HEK293 (cell line): Measurements from ENCODE around the gene MPO.
A peak's percentile ranks its signal among the peaks of the same experiment; 100 is the strongest.

ENCODE experiments used
- IKZF3 ChIP-seq: fragments of 450-650 bp; IDR thresholded peaks from 2 replicates; pipeline ENCODE4 v1.5.0; 2018; ENCODE audit warnings: missing biosample characterization, mild to moderate bottlenecking, missing genetic modification characterization, moderate library complexity
- KLF16 ChIP-seq: fragments of 450-650 bp; formaldehyde crosslinking; IDR thresholded peaks from 2 replicates; pipeline ENCODE4 v1.5.1; 2017; ENCODE audit warnings: missing biosample characterization, missing genetic modification characterization
- SALL2 ChIP-seq: fragments of 450-650 bp; formaldehyde crosslinking; IDR thresholded peaks from 2 replicates; pipeline ENCODE4 v1.5.0; 2017; ENCODE audit warnings: missing biosample characterization, mild to moderate bottlenecking, missing genetic modification characterization, borderline replicate concordance
- SP7 ChIP-seq: fragments of 450-650 bp; formaldehyde crosslinking; IDR thresholded peaks from 2 replicates; pipeline ENCODE4 v1.5.1; 2016; ENCODE audit warnings: missing biosample characterization, missing genetic modification characterization
- TRIM28 ChIP-seq: IDR thresholded peaks from 2 replicates; pipeline ENCODE4 v1.6.1; 2011; ENCODE audit warnings: low read length, control low read depth, borderline replicate concordance
- ZBTB11 ChIP-seq: fragments of 450-650 bp; formaldehyde crosslinking; conservative IDR thresholded peaks from 2 replicates; pipeline ENCODE4 v1.5.1; 2016; ENCODE audit warnings: low read depth, missing biosample characterization, missing genetic modification characterization
- ZNF114 ChIP-seq: fragments of 450-650 bp; formaldehyde crosslinking; IDR thresholded peaks from 2 replicates; pipeline ENCODE4 v1.5.0; 2017; ENCODE audit warnings: missing biosample characterization, missing genetic modification characterization
- ZNF138 ChIP-seq: fragments of 450-650 bp; formaldehyde crosslinking; IDR thresholded peaks from 2 replicates; pipeline ENCODE4 v1.5.1; 2016; ENCODE audit warnings: missing biosample characterization, missing genetic modification characterization, borderline replicate concordance
- ZNF148 ChIP-seq: fragments of 450-650 bp; formaldehyde crosslinking; IDR thresholded peaks from 2 replicates; pipeline ENCODE4 v1.5.0; 2017; ENCODE audit warnings: missing biosample characterization, missing genetic modification characterization, borderline replicate concordance
- ZNF157 ChIP-seq: fragments of 450-650 bp; formaldehyde crosslinking; IDR thresholded peaks from 2 replicates; pipeline ENCODE4 v1.5.1; 2016; ENCODE audit warnings: missing biosample characterization, missing genetic modification characterization
- ZNF23 ChIP-seq: fragments of 450-650 bp; formaldehyde crosslinking; IDR thresholded peaks from 2 replicates; pipeline ENCODE4 v1.5.1; 2016; ENCODE audit warnings: missing biosample characterization, missing genetic modification characterization, borderline replicate concordance
- ZNF26 ChIP-seq: fragments of 450-650 bp; formaldehyde crosslinking; IDR thresholded peaks from 2 replicates; pipeline ENCODE4 v1.5.1; 2016; ENCODE audit warnings: missing biosample characterization, missing genetic modification characterization
- ZNF280C ChIP-seq: fragments of 450-650 bp; formaldehyde crosslinking; IDR thresholded peaks from 2 replicates; pipeline ENCODE4 v1.5.1; 2016; ENCODE audit warnings: missing biosample characterization, missing genetic modification characterization
- ZNF302 ChIP-seq: fragments of 450-650 bp; formaldehyde crosslinking; IDR thresholded peaks from 2 replicates; pipeline ENCODE4 v1.5.1; 2016; ENCODE audit warnings: missing biosample characterization, missing genetic modification characterization, low read depth
- ZNF416 ChIP-seq: fragments of 450-650 bp; formaldehyde crosslinking; IDR thresholded peaks from 2 replicates; pipeline ENCODE4 v1.5.1; 2016; ENCODE audit warnings: missing biosample characterization, missing genetic modification characterization
- ZNF514 ChIP-seq: fragments of 450-650 bp; formaldehyde crosslinking; IDR thresholded peaks from 2 replicates; pipeline ENCODE4 v1.5.1; 2016; ENCODE audit warnings: missing biosample characterization, missing genetic modification characterization
- ZNF610 ChIP-seq: fragments of 450-650 bp; formaldehyde crosslinking; IDR thresholded peaks from 2 replicates; pipeline ENCODE4 v1.5.1; 2016; ENCODE audit warnings: missing biosample characterization, missing genetic modification characterization, borderline replicate concordance
- ZNF654 ChIP-seq: fragments of 450-650 bp; formaldehyde crosslinking; IDR thresholded peaks from 2 replicates; pipeline ENCODE4 v1.5.1; 2016; ENCODE audit warnings: low read depth, missing biosample characterization, missing genetic modification characterization
- ZNF707 ChIP-seq: fragments of 450-650 bp; formaldehyde crosslinking; IDR thresholded peaks from 2 replicates; pipeline ENCODE4 v1.5.1; 2016; ENCODE audit warnings: missing biosample characterization, missing genetic modification characterization
- ZNF830 ChIP-seq: fragments of 450-650 bp; IDR thresholded peaks from 2 replicates; pipeline ENCODE4 v1.5.0; 2018; ENCODE audit warnings: missing biosample characterization, missing genetic modification characterization, low read depth, mild to moderate bottlenecking, moderate library complexity
- ZSCAN18 ChIP-seq: fragments of 450-650 bp; formaldehyde crosslinking; IDR thresholded peaks from 2 replicates; pipeline ENCODE4 v1.5.1; 2016; ENCODE audit warnings: missing biosample characterization, missing genetic modification characterization
- TF ChIP-seq, protein P1 (sequence below): fragments of 450-650 bp; formaldehyde crosslinking; IDR thresholded peaks from 2 replicates; pipeline ENCODE4 v1.5.1; 2016; ENCODE audit warnings: missing biosample characterization, missing genetic modification characterization
- TF ChIP-seq, protein P2 (sequence below): fragments of 450-650 bp; formaldehyde crosslinking; IDR thresholded peaks from 2 replicates; pipeline ENCODE4 v1.5.1; 2017; ENCODE audit warnings: missing biosample characterization, missing genetic modification characterization

MPO gene

GRCh38 chr17:58313815-58314705, 33.3 kb upstream of the MPO start (continued):
- TF ChIP-seq ZNF610 (tag by site-specific recombination), result no peak
- TF ChIP-seq ZNF514, result no peak
- no peak for TF ChIP-seq ZNF23 (tag by site-specific recombination)
- no peak for TF ChIP-seq ZNF707 (tag by site-specific recombination)
- TF ChIP-seq, protein P1, sequence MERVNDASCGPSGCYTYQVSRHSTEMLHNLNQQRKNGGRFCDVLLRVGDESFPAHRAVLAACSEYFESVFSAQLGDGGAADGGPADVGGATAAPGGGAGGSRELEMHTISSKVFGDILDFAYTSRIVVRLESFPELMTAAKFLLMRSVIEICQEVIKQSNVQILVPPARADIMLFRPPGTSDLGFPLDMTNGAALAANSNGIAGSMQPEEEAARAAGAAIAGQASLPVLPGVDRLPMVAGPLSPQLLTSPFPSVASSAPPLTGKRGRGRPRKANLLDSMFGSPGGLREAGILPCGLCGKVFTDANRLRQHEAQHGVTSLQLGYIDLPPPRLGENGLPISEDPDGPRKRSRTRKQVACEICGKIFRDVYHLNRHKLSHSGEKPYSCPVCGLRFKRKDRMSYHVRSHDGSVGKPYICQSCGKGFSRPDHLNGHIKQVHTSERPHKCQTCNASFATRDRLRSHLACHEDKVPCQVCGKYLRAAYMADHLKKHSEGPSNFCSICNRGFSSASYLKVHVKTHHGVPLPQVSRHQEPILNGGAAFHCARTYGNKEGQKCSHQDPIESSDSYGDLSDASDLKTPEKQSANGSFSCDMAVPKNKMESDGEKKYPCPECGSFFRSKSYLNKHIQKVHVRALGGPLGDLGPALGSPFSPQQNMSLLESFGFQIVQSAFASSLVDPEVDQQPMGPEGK (tag by site-specific recombination), result peak; percentile 60; the same call in 1 of the 2 replicates
- TF ChIP-seq KLF16 (tag by site-specific recombination), result no peak
- no peak for TF ChIP-seq ZNF830 (tag by site-specific recombination)
- no peak for TF ChIP-seq ZNF157 (tag by site-specific recombination)
- no peak for TF ChIP-seq ZNF26
- no peak for TF ChIP-seq ZNF138 (tag by site-specific recombination)
- no peak for TF ChIP-seq ZNF302 (tag by site-specific recombination)
- TF ChIP-seq ZNF654 (tag by site-specific recombination), result no peak
- no peak for TF ChIP-seq ZNF148 (tag by site-specific recombination)
- TF ChIP-seq ZNF280C, result no peak
- no peak for TF ChIP-seq ZSCAN18 (tag by site-specific recombination)
- TF ChIP-seq IKZF3 (tag by site-specific recombination), result no peak
- no peak for TF ChIP-seq ZBTB11 (tag by site-specific recombination)
- no peak for TF ChIP-seq SALL2 (tag by site-specific recombination)
- TF ChIP-seq SP7 (tag by site-specific recombination), result peak; percentile 83
- TF ChIP-seq TRIM28, result 0 out of 2 replicates have a peak, but pooled peaks have one; percentile 32
- TF ChIP-seq, protein P2, sequence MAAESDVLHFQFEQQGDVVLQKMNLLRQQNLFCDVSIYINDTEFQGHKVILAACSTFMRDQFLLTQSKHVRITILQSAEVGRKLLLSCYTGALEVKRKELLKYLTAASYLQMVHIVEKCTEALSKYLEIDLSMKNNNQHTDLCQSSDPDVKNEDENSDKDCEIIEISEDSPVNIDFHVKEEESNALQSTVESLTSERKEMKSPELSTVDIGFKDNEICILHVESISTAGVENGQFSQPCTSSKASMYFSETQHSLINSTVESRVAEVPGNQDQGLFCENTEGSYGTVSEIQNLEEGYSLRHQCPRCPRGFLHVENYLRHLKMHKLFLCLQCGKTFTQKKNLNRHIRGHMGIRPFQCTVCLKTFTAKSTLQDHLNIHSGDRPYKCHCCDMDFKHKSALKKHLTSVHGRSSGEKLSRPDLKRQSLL, result no peak
- no peak for TF ChIP-seq ZNF114 (tag by site-specific recombination)
- no peak for TF ChIP-seq ZNF416 (tag by site-specific recombination)
- TF ChIP-seq, all 188 proteins: peak for 31
